NCI-H82 treated with DMSO at 0.1 percent for 48 hours (cell line): Measurements from ENCODE around the gene HACD4.
"Not testable (repeated sequence)": the region's sequence is repeated elsewhere in the genome, so short reads cannot be mapped to it uniquely, and the experiment has no call there.

Source experiments
- DNase-seq: peaks from one replicate; lab custom pipeline; 2025; ENCODE audit not compliant: unreplicated experiment; lab: John Stamatoyannopoulos, UW

HACD4 gene

GRCh38 chr9:21016701-21017491, 14.5 kb downstream of the HACD4 start:
- no peak for DNase-seq

- no peak for DNase-seq
Measured at GRCh38 chr9:21015995-21016394, 15.4 kb downstream of the HACD4 start.

GRCh38 chr9:21015129-21015815, 16.2 kb downstream of the HACD4 start:
- DNase-seq = no peak

- no peak for DNase-seq
Measured at GRCh38 chr9:21002040-21002439, 29.4 kb downstream of the HACD4 start.

- no peak for DNase-seq
Measured at GRCh38 chr9:21001581-21001980, 29.9 kb downstream of the HACD4 start.

GRCh38 chr9:20997503-20998076, 33.9 kb downstream of the HACD4 start:
- DNase-seq = no peak

- no peak for DNase-seq
Measured at GRCh38 chr9:20996809-20997208, 34.6 kb downstream of the HACD4 start.

- no peak for DNase-seq
Measured at GRCh38 chr9:20995616-20996015, 35.8 kb downstream of the HACD4 start.

GRCh38 chr9:20994486-20994885, 37.0 kb downstream of the HACD4 start:
- no peak for DNase-seq

GRCh38 chr9:20990867-20991266, 40.6 kb downstream of the HACD4 start:
- no peak for DNase-seq

GRCh38 chr9:20989923-20990341, 41.5 kb downstream of the HACD4 start:
- no peak for DNase-seq

- no peak for DNase-seq
Measured at GRCh38 chr9:20988671-20989315, 42.6 kb downstream of the HACD4 start.

GRCh38 chr9:20988061-20988460, 43.4 kb downstream of the HACD4 start:
- no peak for DNase-seq

GRCh38 chr9:20987521-20987920, 43.9 kb downstream of the HACD4 start:
- no peak for DNase-seq

- DNase-seq = no peak
Measured at GRCh38 chr9:20985851-20986600, 45.4 kb downstream of the HACD4 start.

GRCh38 chr9:20984506-20984905, 46.9 kb downstream of the HACD4 start:
- DNase-seq = no peak

GRCh38 chr9:20981486-20981885, 50.0 kb downstream of the HACD4 start:
- DNase-seq = no peak

- no peak for DNase-seq
Measured at GRCh38 chr9:20980832-20981455, 50.5 kb downstream of the HACD4 start.

GRCh38 chr9:20978249-20978648, 53.2 kb downstream of the HACD4 start:
- DNase-seq = no peak

GRCh38 chr9:20974191-20974938, 57.1 kb downstream of the HACD4 start:
- not testable (repeated sequence) for DNase-seq
